RWPE1 (cell line): ENCODE measurements around the gene ARMCX4.
A peak's percentile ranks its signal among the peaks of the same experiment; 100 is the strongest.
"Not testable (repeated sequence)": the region's sequence is repeated elsewhere in the genome, so short reads cannot be mapped to it uniquely, and the experiment has no call there.

Source experiments
- CTCF ChIA-PET: fragments of 350-600 bp; sonication (Branson Sonifier 250); formaldehyde crosslinking; extraction: SDS; loops from one replicate; lab custom pipeline; 2021; lab: Yijun Ruan, JAX
- POLR2A ChIA-PET: fragments of 400-600 bp; formaldehyde crosslinking; extraction: SDS; loops from one replicate; lab custom pipeline; 2020; ENCODE audit warnings: antibody characterized with exemption; ENCODE audit not compliant: low non-redundant PET; lab: Yijun Ruan, JAX
- DNase-seq: peaks from one replicate; pipeline ENCODE4 v3.0.0; 2012; ENCODE audit warnings: low spot score
- H3K27ac ChIP-seq: fragments of 450-650 bp; 2 replicates; pipeline ENCODE4 v1.5.1; 2017
- TF ChIP-seq, protein P1 (sequence below): fragments of 450-650 bp; conservative IDR thresholded peaks from 2 replicates; pipeline ENCODE4 v1.5.1; 2017; ENCODE audit warnings: low read depth, mild to moderate bottlenecking

ARMCX4 gene

DNA sequence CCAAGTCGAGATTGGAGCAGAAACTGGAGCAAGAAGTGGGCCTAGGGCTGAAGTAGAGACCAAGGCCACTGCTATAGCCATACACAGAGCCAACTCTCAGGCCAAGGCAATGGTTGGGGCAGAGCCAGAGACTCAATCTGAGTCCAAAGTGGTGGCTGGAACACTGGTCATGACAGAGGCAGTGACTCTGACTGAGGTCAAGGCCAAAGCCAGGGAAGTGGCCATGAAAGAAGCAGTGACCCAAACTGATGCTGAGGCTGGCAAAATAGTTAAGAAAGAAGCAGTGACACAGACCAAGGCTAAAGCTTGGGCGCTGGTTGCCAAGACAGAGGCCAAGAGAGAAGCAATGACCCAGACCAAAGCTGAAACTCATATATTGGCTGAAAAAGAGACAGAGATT is 3.5 kb downstream of the ARMCX4 start:
- no peak for DNase-seq
- CTCF ChIA-PET = no interaction called here
- no peak overlapping the region for H3K27ac ChIP-seq
- TF ChIP-seq, protein P1, sequence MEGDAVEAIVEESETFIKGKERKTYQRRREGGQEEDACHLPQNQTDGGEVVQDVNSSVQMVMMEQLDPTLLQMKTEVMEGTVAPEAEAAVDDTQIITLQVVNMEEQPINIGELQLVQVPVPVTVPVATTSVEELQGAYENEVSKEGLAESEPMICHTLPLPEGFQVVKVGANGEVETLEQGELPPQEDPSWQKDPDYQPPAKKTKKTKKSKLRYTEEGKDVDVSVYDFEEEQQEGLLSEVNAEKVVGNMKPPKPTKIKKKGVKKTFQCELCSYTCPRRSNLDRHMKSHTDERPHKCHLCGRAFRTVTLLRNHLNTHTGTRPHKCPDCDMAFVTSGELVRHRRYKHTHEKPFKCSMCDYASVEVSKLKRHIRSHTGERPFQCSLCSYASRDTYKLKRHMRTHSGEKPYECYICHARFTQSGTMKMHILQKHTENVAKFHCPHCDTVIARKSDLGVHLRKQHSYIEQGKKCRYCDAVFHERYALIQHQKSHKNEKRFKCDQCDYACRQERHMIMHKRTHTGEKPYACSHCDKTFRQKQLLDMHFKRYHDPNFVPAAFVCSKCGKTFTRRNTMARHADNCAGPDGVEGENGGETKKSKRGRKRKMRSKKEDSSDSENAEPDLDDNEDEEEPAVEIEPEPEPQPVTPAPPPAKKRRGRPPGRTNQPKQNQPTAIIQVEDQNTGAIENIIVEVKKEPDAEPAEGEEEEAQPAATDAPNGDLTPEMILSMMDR = no peak
- POLR2A ChIA-PET = no interaction called here

DNA sequence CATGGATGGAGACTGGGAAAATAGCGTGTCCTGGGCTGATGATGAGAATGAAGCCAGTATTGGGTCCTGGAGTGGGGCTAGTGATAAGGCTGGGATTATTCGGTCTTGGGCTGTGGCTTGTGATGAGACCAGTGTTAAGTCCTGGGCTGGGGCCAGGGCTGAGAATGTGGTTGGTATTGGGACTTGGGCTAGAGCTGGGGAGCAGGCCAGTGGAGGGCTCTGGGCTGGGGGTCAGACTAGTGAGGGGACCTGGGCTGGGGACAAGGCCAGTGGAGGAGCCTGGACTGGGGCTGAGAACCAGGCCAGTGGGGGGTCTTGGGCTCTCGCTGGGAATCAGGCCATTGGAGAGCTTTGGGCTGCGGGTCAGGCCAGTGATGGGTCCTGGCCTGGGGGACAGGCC is 6.7 kb downstream of the ARMCX4 start:
- no peak overlapping the region for H3K27ac ChIP-seq
- POLR2A ChIA-PET = no interaction called here
- TF ChIP-seq, protein P1 = no peak
- no peak for DNase-seq
- CTCF ChIA-PET = no interaction called here

DNA sequence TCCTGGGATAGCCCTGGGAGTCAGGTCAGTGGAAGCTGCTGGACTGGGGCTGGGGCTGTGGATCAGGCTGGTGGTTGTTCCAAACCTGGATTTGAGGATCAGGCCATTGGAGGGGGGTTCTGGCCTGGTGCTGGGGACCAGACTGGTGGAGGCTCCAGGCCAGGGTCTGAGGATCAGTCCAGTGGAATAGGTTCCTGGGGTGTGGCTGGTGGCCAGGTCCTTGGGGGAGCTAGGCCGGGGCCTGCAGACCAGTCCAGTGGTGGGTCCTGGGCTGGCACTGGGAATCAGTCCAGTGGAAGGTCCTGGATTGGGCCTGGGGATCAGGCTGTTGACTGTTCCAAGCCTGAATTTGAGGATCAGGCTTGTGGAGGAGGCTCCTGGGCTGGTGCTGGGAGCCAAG is 8.0 kb downstream of the ARMCX4 start:
- DNase-seq = no peak
- POLR2A ChIA-PET = no interaction called here

DNA sequence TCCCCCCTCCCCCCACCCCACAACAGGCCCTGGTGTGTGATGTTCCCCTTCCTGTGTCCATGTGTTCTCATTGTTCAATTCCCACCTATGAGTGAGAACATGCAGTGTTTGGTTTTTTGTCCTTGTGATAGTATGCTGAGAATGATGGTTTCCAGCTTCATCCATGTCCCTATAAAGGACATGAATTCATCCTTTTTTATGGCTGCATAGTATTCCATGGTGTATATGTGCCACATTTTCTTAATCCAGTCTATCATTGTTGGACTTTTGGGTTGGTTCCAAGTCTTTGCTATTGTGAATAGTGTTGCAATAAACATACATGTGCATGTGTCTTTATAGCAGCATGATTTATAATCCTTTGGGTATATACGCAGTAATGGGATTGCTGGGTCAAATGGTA is 17.7 kb downstream of the ARMCX4 start:
- CTCF ChIA-PET, H3K27ac ChIP-seq, POLR2A ChIA-PET, DNase-seq: not testable (repeated sequence)

More for the DNA sequence above, 8.0 kb downstream of the ARMCX4 start:
- no peak overlapping the region for H3K27ac ChIP-seq
- TF ChIP-seq, protein P1 = no peak
- CTCF ChIA-PET = no interaction called here

DNA sequence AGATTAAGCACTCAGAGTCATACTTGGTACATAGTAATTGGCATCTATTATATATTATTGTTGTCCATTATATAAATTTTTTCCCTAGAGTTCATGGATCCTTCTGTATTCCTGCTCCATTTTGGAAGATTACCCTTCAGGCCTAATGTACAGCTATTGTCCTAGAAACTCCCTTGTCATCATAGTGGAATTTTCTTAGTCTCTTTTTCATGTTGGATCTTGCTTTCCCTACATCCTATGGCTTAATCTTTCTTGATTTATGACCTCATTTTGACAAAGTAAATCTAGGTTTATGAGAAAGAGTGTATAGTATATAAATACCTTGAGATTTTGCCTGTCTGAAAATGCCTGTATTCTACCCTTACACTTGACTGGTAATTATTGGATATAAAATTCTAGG is 22.1 kb downstream of the ARMCX4 start:
- POLR2A ChIA-PET = no interaction called here
- CTCF ChIA-PET = no interaction called here
- TF ChIP-seq, protein P1 = no peak
- peak; percentile 24 for DNase-seq
- no peak overlapping the region for H3K27ac ChIP-seq

DNA sequence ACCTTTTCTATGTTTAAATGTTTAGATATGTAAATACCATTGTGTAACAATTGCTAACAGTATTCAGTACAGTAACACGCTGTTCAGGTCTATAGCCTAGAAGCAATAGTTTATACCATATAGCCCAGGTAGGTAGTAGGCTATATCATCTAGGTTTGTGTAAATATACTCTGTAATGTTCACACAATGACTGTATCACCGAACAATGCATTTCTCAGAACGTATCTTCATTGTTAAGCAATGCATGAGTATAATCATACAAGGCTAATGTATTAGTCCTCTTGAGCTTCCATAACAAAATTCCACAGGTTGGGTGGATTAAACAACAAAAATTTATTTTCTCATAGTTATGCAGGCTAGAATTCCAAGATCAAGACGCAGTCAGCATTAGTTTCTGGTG is 22.7 kb downstream of the ARMCX4 start:
- POLR2A ChIA-PET = no interaction called here
- no peak overlapping the region for H3K27ac ChIP-seq
- CTCF ChIA-PET = no interaction called here
- TF ChIP-seq, protein P1 = no peak
- no peak for DNase-seq

DNA sequence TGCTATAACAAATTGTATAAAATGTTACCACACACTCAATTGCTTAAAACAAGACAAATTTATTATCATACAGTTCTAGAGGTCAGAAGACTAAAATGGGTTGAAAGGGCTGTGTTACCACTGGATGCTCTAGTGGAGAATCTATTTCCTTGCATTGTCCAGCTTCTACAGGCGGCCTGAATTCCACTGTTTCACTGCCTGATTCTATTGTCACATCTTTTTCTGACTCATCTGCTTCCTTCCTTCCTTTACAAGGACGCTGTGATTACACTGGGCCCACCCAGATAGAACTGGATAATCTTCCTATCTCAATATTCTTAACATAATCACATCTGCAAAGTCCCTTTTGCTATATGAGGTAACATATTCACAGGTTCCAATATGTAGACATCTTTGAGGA is 45.7 kb downstream of the ARMCX4 start:
- H3K27ac ChIP-seq = no peak overlapping the region
- ChIA-PET POLR2A (no interaction called here), CTCF (no interaction called here)
- TF ChIP-seq, protein P1 = no peak
- no peak for DNase-seq
